DMS79 (cell line): ENCODE results near the gene VWA2.
"Not testable (repeated sequence)": the region's sequence is repeated elsewhere in the genome, so short reads cannot be mapped to it uniquely, and the experiment has no call there.

ENCODE experiments used
- DNase-seq: peaks from one replicate; lab custom pipeline; 2025; lab: John Stamatoyannopoulos, UW

The VWA2 gene

GRCh38 chr10:114320249-114321116, 81.4 kb downstream of the VWA2 start:
- DNase-seq: no peak

DNA sequence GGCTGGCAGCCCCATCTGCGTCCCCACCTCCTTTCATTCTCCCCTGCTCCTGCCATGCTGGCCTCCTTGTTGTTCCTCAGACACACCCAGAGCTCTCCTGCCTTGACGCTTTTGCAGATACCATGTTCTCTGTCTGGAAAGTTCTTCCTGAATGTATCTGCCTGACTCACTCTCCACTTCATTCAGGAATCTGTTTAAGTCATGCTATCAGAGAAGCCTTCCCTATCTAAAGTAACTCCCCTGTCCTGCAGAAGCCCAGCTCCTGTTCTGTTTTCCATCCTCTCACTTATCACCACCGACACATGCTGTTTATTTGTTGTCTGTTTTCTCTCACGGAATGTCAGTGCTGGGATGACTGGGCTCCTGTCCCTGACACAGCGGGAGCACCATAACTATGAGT, 83.3 kb downstream of the VWA2 start:
- DNase-seq: no peak

- DNase-seq: no peak
Observed at GRCh38 chr10:114323023-114323422, 84.0 kb downstream of the VWA2 start.

DNA sequence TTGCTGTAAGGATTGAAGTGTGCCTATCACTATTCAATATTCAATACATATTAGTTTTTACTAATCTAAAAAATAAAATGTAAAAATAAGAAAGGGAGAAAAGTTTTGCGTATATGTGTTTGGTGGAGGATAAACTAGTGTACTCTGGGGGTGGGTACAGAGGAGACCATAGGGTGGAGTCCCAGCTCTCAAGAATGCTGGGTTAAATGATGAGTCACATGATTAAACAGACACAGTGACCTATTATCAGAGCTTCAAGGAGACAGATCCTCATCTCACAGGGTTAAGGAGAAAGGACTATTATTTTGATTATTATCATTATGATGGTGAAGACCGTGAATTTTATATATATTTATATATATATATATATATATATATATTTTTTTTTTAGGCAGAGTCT, 87.7 kb downstream of the VWA2 start:
- no peak for DNase-seq

- DNase-seq: no peak
Observed at GRCh38 chr10:114327537-114328440, 88.7 kb downstream of the VWA2 start.

GRCh38 chr10:114328441-114328812, 89.4 kb downstream of the VWA2 start:
- DNase-seq: no peak

DNA sequence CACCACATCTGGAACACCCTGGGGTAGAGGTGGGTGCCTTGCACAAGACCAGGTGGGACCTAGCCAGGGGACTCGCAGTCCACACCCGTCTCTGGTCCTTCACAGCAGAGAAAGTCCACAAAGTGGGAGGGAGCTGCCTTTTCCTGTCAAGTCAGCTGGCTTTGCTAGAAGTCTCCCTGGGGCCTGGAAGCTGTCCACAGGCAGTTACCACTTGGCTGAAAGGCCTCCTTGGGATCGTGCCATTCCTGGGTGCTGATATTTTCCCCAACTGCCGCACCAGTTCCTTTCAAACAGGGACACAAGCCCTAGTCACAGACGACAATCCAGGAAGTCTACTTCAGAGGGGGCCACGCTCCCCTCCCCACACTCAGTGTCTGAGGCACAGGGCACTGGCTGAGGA, 89.8 kb downstream of the VWA2 start:
- DNase-seq: no peak

GRCh38 chr10:114329634-114330365, 90.7 kb downstream of the VWA2 start:
- DNase-seq: no peak

DNA sequence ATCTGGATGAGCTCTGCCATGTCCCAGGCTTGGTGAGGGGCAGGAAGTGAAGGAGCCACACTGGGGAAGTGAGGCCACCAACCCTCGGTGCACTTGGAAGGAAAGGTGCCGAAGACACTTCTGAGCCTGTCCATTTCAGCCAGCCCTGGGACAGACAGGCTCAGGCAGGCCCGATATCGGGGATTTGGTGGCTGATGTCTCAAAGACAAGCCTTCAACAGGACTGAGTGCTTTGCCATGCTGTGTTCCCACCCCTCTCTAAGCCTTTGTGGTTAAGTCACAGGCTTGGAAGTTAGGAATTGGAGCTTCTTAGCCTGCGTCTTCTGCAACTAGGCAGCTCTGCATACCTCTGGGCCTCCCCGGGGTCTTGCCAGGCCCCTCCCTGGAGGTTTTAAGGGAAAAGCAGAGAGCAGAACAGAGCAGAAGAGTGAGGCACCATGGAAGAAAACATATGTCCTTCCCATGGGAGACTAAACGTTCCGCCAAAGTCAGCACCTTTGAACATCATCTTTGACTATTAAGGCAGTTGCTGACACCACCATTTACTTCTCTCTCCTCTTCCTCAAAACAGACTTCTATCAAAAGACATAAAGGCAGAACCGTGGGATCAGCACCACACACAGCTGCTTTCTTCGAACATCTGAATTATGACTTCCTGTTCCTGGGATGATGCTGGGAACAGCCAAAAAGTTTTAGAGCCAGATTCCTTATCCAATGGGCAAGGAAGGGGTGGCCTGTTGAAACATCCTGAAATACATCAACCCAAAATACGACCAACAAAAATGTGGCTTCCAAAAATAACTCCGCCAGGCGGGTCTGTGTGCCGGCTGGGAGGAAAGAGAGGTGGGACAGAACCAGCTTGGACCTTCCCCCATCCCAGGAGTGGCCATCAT, 93.5 kb downstream of the VWA2 start:
- DNase-seq: no peak

GRCh38 chr10:114333441-114333840, 94.4 kb downstream of the VWA2 start:
- DNase-seq: not testable (repeated sequence)

- no peak for DNase-seq
Observed at GRCh38 chr10:114334301-114334700, 95.2 kb downstream of the VWA2 start.

- DNase-seq: no peak
Observed at GRCh38 chr10:114335614-114336013, 96.6 kb downstream of the VWA2 start.

DNA sequence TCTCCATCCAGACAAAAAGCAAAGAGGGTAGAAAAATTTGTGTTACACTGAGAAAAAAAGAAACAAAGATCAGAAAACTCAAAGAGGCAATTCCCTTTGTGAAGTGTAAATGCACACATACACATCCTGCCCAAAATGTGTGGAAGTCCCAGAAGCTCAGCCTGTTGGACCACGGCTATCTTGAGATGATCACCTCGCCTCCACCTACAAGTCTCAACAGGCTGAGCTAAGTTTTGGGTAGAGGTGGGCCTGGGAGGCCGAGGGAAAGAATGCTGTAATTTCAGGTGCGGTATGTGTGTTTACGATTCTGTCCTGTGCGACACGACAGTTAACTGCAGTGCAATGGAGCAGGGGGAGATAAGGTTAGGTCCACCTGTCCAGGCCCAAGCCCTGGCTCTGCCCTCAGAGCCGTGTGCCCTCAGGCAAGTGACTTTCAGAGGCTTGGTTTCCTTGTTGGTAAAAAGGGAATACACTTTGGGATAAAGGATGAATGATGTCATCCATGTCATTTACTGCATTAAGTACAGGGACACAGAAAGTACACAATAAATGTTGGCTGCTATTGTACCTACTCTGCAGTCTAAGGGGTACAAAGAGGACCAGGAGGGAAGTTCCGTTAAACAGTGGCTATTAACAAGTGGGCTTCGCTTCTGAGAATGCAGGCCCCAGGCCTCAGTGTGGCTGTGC, 97.9 kb downstream of the VWA2 start:
- DNase-seq: no peak

DNA sequence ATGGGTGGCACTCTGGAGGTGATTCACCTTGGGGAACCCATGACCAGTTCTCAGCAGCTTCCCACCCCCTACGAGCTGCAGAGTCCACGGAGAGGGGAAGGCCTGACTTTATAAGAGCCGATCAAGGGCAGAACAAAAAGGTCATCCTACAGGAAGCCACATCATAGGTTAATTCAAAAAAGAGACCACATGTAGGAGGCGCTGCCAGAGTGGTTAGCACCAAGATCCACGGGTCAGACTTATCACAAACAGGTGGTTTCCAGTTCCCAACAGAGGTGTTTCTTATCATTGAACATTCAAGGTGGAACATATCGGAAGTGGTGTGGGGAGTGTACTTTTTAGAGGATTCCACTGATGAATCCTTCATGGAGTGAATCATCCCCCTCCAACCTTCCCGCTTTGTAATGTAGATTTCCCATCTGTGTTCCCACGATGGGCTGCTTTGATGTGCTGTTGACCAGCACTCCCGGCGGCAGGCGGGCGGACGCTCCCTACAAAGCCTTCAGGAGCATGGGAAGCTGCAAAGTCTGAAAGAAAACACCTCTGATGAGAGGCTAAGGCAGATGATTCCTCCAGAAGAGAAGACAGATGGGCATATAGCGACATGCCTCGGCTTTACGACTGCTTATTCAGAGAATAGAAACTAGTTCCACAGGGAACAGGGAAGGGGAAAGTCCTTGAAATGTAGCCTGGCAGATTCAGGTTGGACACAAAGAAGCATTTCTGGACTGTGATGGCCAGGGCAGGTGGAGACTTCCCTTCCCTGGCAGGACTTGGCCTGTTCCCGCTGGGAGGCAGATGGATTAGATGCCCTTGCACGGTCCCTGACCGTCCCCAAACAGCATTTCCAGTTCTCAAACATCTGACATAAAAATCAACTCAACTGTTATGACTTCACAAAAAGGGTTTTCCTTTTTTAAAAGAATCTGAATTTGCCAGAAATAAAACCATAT, 98.7 kb downstream of the VWA2 start:
- DNase-seq: no peak

DNA sequence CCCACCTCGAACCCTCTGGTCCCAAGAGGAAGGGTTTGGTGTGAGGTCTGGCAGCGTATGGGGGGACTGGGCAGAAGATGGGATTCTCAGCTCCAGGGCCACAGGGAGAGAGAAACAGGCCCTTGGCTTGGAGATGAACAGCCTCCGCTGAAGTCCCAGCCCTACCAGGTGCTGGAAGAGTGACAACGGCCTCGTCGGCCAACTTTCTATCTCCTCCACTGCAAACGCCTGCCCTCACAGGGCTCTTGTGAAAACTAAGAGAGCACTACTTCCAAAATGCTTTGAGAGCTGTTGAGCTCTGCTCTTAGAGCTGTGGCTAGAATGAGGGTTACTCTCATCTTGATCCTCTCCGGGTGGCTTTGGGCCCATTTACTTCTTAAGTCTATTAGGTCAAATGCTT, 101.8 kb downstream of the VWA2 start:
- peak; percentile 63 for DNase-seq
